CD4-positive, alpha-beta T cell treated with Interferon alpha-2 for 1 hour (primary cell): Measurements from ENCODE around the gene SPARC.

Experiments used
- DNase-seq, 2 donors: peaks; one replicate each; pipeline ENCODE4 v3.0.0-alpha.2; 2020 to 2022

Gene SPARC

DNA sequence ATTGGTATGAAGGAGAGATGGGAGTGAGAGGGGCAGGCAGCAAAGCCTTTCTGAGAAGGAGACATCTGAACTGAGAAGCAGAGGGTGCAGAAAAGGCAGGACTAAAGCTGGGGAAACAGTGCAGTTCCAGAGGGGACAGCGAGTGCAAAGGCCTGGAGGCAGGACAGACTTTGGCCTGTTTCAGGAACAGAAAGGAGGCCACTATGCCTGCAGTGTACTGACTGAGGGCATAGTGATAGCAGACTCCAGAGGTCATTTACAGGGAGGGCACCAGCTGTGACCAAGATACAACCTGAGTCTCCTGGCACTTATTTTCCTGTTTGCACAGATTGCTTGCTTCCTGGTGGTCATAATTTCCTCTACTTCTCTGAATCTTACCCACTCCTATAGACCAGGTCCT is 29.6 kb downstream of the SPARC start:
- DNase-seq, result no peak

DNA sequence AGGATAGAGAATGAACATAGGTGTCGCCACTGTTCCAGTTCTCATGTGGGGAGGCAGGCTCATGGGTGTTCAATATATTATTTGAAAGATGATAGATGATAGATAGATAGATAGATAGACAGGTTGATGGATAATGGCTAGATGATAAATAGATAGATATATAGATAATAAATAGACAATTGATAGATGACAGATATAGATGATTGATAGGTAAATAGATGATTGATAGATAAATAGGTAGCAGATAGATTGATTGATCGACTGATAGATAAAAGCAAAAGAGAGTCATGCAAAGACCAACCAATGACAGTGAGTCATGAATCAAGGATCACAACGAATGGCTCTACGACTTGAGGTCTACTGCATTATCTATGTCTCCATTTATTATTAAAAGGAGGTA is 30.4 kb downstream of the SPARC start:
- no peak for DNase-seq

DNA sequence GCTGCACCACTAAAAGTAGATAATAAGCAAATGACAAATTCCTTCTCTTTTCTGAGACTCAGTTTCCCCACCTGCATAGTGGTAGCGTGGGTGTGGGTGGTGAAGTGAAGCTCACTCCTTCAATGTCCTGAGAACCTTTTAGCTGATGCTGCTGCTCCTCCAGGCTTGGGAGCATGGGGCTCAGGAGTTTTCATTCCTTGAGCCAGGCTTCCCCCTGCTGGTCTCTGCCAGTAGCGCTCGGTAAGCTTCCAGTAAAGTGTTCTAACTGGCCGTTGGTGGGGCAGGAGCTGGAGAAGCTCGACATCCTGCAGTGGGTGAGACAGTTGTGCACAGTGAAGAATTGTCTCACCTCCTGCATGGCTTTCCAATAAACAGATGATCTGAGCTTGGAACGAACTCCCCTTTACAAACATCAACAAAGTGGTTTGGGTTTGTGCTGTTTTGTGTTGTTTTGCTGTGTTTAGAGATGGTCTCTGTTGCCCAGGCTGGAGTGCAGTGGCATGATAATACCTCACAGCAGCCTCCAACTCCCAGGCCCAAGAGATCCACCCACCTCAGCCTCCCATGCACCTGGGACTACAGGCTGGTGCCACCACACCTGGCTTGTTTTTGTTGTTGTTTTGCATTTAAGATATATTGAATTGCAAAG is 34.6 kb downstream of the SPARC start:
- peak; percentile 69 to 75 for DNase-seq

DNA sequence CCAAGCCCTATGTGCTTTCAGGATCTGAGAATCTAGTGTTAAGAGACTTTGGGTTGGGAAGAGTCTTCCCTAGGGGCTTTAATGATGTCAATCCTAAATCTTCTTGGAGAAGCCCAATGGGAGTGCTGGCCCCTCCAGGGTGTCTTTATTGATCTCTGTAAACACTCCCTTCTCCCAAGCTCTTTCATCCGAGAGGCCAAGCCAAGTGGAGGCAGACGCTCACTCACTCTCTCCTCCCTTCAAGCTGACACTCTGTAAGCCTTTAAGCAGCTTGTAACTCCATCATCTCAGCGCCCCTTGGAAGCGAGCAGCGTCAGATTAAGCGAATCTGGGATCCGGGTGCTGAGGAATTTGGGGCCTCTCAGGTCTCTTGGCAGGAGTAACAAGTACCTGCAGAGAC is 37.7 kb downstream of the SPARC start:
- no peak for DNase-seq

DNA sequence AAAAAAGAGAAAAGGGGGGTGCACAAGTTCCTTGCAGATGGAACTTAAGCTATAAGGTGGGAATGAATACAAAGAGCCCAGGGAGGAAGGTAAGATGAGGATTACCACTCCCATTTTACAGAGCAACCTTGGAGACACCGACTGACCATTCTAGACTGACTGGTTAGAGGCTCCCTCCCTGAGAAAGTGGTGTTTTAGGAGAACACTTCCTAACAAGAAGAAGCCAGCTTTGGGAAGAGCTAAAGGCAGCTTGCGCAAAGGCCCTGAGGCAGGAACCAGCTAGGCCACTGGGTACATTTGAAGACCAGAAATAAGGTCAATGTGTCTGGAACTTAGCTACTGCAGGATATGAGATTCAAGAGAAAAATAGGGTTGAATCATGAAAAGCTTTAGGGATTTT is 38.6 kb downstream of the SPARC start:
- DNase-seq, result no peak

DNA sequence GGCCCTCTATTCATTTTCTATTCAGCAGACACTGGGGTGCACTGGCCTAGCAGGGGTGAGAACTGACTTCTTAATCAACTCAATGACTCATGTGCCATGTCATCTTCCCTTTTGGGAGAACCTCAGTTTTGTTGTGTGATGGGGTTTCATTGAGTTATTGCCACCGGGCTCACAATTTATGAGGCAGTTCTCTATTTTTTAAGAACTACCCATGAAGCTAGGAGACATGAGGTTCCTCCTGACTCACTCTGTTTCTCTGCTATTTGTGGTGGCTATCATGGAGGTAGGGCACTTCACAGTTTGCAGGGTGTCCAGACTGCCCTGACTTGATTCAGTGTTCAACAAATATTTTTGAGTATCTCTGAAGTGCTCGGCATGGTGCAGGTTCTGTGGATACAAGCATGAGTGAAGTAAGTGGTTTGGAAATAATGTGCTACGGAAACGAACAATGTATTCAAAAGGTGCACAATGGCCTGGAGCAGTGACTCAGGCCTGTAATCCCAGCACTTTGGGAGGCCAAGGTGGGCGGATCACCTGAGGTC is 39.3 kb downstream of the SPARC start:
- DNase-seq, result peak in 1 of 2 donors; percentile 28

DNA sequence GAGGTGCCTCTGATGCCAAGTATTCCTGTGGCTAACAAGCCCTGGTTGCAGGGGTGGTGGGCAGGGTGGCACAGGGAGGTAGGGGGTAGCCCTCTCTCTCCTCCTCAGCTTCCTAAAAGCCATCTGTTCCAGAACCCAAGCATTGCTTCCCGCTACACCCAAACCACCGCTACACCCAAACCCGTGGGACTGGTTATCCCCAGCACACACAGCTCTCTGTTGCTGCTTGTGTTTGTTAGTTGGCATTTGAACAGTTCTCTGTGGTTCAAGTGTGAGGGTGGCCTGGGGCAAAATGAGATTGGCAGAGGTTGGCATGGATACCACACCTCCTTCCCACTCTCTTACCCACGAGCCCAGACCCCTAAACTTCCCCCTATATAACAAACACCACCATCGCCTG is 40.4 kb downstream of the SPARC start:
- no peak for DNase-seq

DNA sequence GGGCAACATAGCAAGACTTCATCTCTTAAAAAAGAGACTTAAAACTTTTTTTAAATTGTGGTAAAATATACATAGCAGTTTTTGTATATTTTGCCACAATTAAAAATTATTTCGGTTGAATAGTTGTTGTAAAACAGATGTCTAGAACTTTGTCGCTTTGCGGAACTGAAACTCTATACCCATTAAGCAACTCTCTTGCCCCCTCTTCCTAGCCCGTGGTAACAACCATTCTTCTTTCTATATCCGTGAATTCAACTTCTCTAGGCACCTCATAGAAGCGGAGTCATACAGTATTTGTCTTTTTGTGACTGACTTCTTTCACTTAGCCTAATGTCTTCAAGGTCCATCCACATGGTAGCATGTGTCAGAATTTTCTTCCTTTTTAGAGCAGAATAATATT is 43.3 kb downstream of the SPARC start:
- no peak for DNase-seq

DNA sequence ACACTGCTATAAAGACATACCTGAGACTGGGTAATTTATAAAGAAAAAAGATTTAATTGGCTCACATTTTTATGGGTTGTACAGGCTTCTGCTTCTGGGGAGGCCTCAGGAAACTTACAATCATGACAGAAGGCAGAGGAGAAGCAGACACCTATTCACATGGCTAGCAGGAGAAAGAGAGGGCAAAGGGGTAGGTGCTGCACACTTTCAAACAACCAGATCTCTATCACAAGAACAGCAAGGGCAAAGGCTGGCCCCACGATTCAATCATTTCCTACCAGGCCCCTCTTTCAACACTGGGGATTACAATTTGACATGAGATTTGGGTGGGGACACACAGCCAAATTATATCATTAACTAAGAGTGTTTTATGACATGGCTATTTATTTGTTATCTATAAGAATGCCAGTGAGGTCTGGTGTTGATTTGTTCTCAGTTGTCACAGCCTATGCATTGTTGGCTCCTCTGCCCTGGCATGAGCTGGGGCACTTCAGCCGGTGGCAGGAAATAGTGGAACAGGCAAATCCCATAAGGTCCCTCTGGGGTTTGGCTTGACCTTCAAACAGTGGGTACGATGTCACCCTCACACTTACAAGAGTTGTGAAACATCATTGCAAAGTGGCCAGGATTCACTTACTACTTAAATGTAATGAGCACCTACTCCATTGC is 44.1 kb downstream of the SPARC start:
- no peak for DNase-seq

DNA sequence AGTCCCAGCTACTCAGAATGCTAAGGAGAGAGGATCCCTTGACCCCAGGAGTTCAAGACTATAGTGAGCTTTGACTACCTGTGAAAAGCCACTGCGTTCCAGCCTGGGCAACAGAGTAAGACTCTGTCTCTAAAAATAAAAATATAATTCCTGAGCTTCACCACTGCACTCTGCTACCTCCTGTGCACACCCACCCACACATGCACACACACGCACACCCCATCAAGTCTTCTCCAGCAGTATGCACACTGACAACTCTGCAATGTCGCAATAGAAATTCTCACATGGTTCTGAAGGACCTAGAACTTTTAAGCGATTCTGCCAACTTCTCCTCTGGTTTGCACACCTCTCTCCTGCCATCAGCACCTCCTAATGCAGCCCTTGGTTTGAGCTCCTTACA is 48.1 kb downstream of the SPARC start:
- DNase-seq, result no peak

DNA sequence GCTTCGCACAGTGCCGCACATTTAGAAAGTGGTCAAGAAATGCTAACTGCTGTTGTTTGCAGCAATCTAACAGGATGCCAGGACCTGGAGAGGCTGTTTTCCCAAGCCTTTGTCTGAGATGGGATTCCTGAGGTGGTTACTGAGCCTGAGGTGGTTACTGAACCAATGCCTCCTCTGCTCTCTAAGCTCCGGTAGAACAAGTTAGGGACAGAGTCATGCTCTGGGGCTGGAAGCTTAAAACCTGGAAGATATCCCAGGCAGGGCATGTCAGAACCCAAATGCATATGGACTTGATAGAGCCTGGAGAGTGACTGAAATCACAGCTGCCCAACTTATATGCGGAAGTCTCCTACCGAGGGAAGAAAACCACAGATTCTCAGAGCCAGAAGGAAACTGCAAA is 49.0 kb downstream of the SPARC start:
- DNase-seq, result no peak

DNA sequence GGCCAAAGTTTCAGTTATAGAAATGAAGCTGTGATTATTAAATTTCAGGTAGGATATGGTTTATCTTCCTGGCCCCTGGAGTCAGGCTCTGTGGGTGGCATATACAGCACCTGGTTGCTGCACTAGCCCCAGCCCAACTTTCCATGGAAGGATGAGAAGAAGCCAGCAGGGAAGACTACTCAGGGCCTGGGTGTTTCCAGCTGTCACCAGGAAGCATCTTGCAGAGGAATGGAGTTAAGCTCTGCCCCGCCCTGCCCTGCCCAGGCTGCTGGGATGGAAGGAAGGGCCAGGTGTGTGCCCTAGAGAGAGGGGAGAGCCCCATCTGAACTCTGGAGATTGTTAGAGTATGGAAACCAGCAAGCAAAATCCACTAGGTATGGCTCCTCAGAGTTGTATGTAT is 52.8 kb downstream of the SPARC start:
- no peak for DNase-seq

DNA sequence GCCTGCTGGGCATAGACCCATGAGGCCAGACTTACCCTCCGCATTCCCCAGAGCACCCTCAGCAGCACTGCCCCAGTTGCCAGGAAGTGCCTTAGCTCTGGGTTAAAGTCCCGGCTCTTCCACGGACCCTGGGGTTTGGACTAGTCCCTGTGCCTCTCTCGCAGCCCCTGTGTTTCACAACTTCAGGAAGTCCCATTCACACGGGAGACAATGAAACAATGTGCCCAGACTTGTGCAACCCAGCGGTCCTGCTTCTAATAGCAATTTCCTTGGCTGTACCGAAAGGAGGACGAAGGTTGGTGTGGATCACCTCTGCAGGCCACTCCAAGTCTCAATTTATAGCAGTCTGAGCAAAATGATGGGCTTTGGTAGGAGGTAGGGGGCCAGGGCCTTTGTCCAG is 53.8 kb downstream of the SPARC start:
- DNase-seq, result no peak

DNA sequence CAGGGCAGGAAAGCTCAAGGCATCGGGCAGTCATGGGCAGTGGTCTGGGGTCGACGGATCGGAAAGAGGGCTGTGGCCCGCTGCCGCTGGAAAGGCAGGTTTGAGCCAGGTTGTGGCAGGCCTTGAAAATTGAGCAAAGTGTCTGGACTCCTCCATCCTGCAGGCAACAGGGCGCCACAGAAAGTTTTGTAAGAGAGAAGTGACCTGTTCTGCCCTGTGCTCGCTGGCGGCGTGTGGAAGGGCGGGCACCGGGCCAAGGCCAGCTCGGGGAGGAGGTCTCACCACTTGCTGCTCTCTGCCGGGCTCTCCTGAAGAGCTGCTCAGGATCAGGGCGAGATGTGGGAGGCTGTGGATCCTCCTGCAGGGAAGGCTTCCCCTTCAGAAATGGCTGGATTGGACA is 54.2 kb downstream of the SPARC start:
- no peak for DNase-seq

DNA sequence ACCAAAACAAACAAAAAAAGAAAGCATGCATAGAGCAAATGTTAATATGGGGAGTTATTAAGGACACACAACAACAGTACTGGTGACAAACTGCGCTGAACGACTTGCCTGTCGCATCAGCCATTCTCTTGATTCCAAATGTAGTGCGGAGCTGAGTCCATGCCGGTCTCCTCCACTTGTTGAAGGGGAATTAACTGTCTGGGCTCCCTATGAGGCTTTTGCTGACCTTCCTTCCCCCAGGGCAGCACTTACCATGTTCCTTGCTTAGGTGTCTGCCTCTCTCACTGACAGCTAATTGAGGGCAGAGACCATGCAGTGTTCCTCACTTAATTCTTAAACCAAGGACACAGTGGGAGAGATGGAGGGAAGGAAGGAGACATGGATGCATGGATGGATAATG is 54.8 kb downstream of the SPARC start:
- no peak for DNase-seq

DNA sequence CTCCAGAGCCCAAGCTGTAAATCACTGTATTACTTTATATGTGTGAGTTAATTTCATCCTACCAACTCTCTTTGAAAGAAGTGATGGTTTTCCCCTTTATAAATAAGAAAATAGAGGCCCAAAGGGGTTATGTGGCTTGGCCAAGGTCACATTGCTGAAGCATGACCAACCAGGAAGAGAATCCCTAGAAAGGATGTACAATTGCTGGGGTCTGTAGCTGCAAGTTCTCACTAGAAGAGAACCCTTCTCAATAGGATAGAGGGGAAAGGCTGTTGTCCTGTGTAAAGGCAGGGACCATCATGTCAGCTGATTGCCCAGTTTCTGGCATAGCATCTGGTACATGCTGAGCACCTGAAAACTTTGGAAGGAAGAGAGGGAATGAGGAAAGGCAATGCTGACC is 56.6 kb downstream of the SPARC start:
- DNase-seq, result no peak

DNA sequence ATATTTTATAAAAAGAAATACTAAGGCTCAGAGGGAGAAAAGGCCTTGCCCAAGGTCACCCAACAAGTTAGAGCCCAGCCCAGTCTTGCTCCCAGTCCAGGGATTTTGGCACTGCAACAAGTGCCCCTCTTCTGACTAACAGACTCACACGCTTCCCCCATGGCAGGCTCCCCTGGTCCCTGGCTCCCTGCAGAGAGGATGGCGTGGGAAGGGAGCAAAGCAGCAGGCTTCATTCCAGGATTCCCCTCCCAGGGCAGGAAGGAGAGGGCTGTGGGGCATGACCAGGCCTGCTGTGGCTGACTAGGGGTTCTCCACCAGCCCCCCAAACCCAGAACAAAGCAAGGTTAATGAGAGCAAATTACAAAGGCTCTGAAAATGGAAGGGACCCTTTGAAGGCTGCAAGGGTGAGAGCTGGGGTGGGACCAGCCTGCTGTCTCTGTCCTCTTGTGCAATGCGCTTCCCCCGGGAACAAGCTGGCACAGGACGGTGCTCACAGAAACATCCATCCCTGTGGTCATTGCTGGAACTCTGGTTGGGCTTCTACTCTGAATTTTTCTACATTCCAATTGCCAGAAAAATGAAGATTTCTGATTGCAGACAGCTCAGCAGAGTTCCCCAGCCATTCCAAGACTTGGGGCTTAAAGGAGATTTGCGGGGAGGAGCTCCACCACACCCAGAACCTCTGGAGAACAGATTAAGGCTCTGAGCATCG is 58.4 kb downstream of the SPARC start:
- DNase-seq, result no peak

DNA sequence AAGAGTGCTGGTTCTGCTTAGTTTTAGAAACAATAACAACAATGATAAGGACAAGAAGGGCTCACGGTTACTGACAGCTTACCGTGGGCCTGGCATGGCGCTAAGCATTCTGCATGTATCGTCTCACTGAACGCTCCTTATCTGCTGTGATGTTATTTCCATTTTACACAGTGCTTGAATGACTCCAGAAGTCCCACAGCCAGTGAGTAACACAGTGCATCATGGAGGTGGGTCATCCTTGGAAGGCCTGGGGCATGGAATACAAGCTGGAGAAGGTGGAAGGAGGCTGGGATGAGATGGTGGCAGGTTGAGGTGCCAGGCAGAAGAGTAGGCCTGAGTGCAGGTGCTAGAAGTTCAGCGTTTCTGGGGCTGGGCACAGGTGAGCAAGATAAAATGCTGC is 59.1 kb downstream of the SPARC start:
- no peak for DNase-seq

DNA sequence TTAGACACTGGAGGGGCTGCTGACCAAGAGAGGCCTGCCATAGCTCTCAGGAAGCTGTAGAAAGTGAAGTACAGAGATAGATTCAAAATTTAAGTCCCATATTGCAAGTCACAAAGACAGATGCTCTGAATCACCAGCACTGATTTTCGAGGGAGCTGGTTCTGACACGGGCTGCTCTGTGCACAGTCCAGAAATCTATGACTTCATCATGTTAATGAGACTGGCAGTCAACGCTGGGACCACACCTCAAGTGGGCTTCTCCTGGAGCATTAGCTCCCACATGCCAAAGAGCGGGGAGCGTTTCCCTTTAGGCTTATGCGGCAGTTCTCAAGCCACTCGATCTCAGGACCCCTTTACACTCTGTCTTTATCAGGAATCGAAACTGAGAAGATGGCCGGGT is 61.4 kb downstream of the SPARC start:
- DNase-seq, result no peak

DNA sequence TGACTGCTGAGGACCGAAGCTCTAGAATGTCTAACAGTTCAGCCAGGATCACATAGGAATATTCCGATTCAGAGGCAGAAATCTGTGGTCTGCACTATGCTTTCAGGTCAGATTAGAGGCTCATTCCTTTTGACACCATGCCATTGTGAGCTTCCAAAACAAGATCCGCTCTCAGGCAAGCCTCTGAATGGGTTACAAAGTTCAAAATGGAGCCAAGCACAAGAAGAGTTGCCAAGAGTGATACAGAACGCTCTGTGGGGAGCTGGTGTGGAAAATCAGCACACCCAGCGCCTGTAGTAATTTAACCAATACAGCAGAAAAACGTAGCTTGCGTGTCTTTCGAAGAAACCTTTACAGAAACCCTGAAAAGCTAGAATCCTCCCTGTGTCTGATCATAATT is 62.2 kb downstream of the SPARC start:
- no peak for DNase-seq

DNA sequence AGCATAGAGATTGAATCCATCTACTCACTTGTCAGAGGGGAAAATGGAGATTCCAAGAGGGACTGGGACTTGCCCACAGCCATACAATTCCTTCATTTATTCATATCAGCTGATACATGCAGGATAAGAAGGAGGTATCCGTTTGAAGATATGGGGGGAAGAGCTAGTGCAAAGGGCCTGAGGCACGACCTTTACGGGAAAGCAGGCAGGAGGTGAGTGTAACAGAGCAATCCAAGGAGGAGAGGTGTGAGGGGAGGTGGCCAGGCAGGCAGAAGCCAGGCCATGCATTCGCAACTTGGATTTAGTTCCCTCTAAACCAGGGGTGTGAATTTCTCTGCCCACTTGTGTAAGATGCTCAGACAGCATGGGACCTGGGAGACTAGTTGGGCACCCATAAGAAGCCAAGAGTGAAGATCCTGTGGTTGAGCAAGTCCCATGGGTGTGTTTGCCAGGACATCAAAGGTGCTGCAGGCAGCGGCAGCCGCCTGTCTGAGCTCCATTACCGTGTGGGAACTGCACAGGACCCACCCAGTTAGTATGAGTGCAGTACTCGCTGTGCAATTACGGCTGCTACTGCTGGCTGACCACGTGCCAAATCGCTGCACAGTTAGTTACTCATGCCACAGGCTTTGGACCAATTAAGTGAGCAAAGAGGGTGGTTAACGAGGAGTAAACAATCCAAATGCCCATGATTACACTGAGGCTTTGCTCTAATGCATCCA is 64.2 kb downstream of the SPARC start:
- DNase-seq, result no peak

DNA sequence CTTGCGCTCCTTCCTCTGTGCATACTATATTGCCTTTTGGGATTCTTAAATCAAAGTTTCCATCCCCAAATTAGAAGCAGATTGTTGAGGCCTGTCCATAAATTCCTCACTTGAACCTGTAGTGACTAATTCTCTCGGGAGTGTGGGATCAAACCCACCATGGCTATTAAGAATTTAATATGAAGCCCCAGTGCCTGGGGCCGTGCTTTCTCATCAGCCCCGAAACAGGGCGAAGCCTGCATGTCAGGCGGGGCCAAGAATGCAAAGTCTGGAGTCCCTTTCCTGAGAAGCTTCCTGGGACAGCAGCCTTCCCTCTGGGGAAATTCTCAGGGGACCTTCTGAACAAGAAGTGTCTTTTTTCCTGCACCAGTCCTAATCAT is 66.3 kb downstream of the SPARC start:
- no peak for DNase-seq

DNA sequence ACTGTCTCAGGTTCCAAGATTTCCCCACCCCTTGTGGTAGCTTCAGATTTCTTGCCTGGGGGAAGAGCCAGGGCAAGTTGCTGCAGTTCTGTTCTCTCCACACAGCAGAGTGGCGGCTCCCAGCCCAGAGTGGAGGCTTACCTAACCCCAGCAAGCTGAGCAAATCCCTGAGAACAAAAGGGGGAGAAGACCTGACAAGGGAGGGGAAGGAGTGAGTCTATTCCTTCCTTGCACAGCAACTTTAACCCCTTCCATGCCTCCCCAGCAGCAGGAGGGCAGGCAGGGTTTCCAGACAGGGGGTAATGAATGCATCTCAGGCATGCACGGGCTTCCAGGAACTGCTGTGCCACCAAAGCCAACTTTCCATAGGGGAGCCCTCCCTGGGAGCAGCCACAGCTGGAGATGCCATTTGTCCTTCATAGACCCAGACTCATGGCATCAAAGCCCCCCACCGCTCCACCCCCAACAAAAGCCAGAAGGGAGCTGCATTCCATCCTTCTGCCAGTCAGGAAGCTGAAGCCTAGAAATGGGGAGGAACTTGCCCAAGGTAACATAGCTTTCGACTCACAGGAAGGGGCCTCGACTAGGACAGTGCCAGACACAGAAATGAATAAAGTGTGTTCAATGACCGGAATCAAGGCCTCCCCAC is 66.8 kb downstream of the SPARC start:
- DNase-seq, result no peak
